ENCODE data around the gene HACD2. TPM values are rescaled to one million over a fixed set of nuclear protein-coding genes. Genes with fewer than 3 reads are reported as not detected.

The HACD2 gene
- total RNA-seq, 1 experiment from 2014 or later, result 43.8 TPM

DNA sequence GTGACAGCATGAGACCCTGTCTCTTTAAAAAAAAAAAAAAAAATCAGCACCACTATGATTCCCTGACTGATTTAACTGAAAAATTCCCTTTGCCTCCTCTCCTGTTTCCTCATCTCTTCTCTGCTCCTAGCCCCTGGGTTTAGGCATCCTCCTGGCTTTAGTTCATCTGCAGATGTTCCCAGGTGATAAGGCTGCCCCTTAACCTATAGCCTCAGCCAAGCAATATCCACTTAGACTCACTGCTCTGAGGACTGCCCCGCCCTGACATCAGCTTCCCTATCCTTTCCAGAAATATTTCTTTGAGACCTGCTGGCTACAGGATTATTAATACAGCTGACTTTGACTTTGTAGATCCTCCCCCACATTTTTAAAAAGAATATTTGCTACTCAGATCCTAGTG lies 39.4 kb upstream of the HACD2 start:
- no peak overlapping the region for H2AFZ ChIP-seq (ENCODE audit: low read length)
- CTCF ChIA-PET, result no interaction called here
- no peaks in the 10 kb centered on the region for H3K9me2 ChIP-seq (replicated peaks; ENCODE audit: low read length)

DNA sequence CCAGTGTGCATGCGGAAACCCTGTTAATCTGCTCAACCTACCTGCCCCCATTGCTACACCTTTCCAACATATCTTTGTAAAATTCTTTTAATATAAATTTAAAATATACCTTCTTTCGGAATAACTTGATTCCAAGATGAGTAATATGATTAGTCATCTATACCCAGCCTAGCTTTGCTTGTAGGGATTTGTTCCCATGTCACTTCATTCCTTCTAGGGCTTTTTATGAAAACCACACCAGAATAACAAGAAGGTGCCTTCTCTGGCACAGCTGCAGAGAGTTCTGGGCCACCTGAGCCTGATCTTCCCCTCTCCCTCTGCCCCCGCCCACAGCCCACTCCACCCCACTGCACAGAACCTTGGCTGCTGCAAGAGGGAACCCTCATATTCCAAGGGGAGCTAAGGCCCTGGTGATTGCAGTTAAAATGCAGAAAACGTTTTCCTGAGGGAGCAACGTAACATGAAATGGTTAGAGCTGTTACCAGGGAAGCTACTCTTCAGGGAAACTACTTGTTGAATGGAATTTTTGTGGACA lies 38.6 kb upstream of the HACD2 start:
- H4K20me1 ChIP-seq (ENCODE audit: low read length), result no peaks in the 10 kb centered on the region
- no peak overlapping the region for H3K4me3 ChIP-seq (ENCODE audit: low read length)
- H3K79me2 ChIP-seq (ENCODE audit: low read length), result no peaks in the 10 kb centered on the region
- DNase-seq (peak; percentile 87), ATAC-seq (peak; percentile 74)
- H3K9ac ChIP-seq (ENCODE audit: low read length), result no peak overlapping the region
- H3K9me2 ChIP-seq (replicated peaks; ENCODE audit: low read length), result no peaks in the 10 kb centered on the region
- H3K27me3 ChIP-seq (ENCODE audit: low read length), result no peaks in the 10 kb centered on the region
- H3F3A ChIP-seq (ENCODE audit: low read length, unreplicated experiment), result no peaks in the 10 kb centered on the region
- peaks cover 39% of the 10 kb centered on the region for H3K4me1 ChIP-seq (ENCODE audit: insufficient read depth, low read length)
- no peak for TF ChIP-seq EZH2 (IDR thresholded peaks at IDR 0.05; ENCODE audit: low read length, unreplicated experiment)
- TF ChIP-seq, protein P1, sequence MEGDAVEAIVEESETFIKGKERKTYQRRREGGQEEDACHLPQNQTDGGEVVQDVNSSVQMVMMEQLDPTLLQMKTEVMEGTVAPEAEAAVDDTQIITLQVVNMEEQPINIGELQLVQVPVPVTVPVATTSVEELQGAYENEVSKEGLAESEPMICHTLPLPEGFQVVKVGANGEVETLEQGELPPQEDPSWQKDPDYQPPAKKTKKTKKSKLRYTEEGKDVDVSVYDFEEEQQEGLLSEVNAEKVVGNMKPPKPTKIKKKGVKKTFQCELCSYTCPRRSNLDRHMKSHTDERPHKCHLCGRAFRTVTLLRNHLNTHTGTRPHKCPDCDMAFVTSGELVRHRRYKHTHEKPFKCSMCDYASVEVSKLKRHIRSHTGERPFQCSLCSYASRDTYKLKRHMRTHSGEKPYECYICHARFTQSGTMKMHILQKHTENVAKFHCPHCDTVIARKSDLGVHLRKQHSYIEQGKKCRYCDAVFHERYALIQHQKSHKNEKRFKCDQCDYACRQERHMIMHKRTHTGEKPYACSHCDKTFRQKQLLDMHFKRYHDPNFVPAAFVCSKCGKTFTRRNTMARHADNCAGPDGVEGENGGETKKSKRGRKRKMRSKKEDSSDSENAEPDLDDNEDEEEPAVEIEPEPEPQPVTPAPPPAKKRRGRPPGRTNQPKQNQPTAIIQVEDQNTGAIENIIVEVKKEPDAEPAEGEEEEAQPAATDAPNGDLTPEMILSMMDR (conservative IDR thresholded peaks at IDR 0.05; ENCODE audit: low read depth, low read length), result no peak
- no peak for TF ChIP-seq EZH2phosphoT487 (IDR thresholded peaks at IDR 0.05; ENCODE audit: borderline replicate concordance, low read length)
- peak overlapping the region; percentile 60 for H3K4me2 ChIP-seq (ENCODE audit: low read length)
- ChIA-PET CTCF (interaction anchor here (0.5 to 1.1 kb wide), 2 partner anchors 19 to 409 kb away, joined by 3 to 6 read pairs; no protein-coding TSS in a partner anchor), POLR2A (ENCODE audit: unreplicated experiment) (interaction anchor here (0.6 kb wide), 1 partner anchor 28 kb away, joined by 6 read pairs; no protein-coding TSS in a partner anchor)
- intact Hi-C loops (cut with micrococcal nuclease), result loop anchor here (1.0 to 2.0 kb wide), 2 partner anchors 18 to 39 kb away; partner anchors contain the start of gene HACD2
- peak overlapping the region; percentile 68 for H3K27ac ChIP-seq (ENCODE audit: low read length)
- no peak overlapping the region for H2AFZ ChIP-seq (ENCODE audit: low read length)
- H3K36me3 ChIP-seq (ENCODE audit: low read depth, low read length), result no peaks in the 10 kb centered on the region
- H3K9me3 ChIP-seq (ENCODE audit: low read length), result no peaks in the 10 kb centered on the region
- no TSS peak for BruUV-seq (replicated peaks)

More for the DNA sequence above, 39.4 kb upstream of the HACD2 start:
- Histone ChIP-seq H3K9ac (ENCODE audit: low read length) (no peak overlapping the region), H3K4me2 (ENCODE audit: low read length) (peak overlapping the region; percentile 60), H3K4me3 (ENCODE audit: low read length) (no peak overlapping the region), H3K27me3 (ENCODE audit: low read length) (no peaks in the 10 kb centered on the region), H3K9me3 (ENCODE audit: low read length) (no peaks in the 10 kb centered on the region), H3K27ac (ENCODE audit: low read length) (peak overlapping the region; percentile 68; the same call in 1 of the 2 replicates), H3K36me3 (ENCODE audit: low read depth, low read length) (no peaks in the 10 kb centered on the region), H3K79me2 (ENCODE audit: low read length) (no peaks in the 10 kb centered on the region), H3K4me1 (ENCODE audit: insufficient read depth, low read length) (peaks cover 30% of the 10 kb centered on the region), H4K20me1 (ENCODE audit: low read length) (no peaks in the 10 kb centered on the region), H3F3A (ENCODE audit: low read length, unreplicated experiment) (no peaks in the 10 kb centered on the region)
- ATAC-seq (no peak), DNase-seq (peak; percentile 36)
- TF ChIP-seq, protein P1 (conservative IDR thresholded peaks at IDR 0.05; ENCODE audit: low read depth, low read length), result no peak
- TF ChIP-seq EZH2phosphoT487 (IDR thresholded peaks at IDR 0.05; ENCODE audit: borderline replicate concordance, low read length) (no peak), EZH2 (IDR thresholded peaks at IDR 0.05; ENCODE audit: low read length, unreplicated experiment) (no peak)
- intact Hi-C loops (cut with micrococcal nuclease), result no loop called here
- no TSS peak for BruUV-seq (replicated peaks)
- POLR2A ChIA-PET (ENCODE audit: unreplicated experiment), result interaction anchor here (0.6 kb wide), 1 partner anchor 89 kb away, joined by 3 read pairs; no protein-coding TSS in a partner anchor

DNA sequence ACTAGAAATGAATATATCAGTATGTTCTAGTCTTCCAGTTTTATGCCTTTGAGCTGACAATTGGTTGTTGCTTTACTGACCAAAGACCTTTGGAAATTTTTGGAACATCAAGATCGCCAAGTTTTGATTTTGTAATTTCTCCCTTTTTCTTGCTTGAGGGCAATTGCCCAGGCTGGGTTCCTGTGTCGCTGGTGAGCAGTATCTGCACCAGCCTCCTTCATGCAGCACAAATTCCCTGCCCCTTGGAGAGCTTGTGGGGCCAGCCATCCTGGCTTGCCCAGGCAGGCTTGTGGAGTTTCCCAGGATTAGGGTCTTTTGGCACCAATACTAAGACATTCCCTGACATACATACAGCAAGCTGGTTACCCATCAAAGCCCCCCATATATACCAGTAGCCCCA lies 37.9 kb upstream of the HACD2 start:
- Histone ChIP-seq H3K9ac (ENCODE audit: low read length) (no peak overlapping the region), H3K4me3 (ENCODE audit: low read length) (no peak overlapping the region), H2AFZ (ENCODE audit: low read length) (no peak overlapping the region), H3K9me2 (replicated peaks; ENCODE audit: low read length) (no peaks in the 10 kb centered on the region), H3K27ac (ENCODE audit: low read length) (peak overlapping the region; percentile 54), H3K79me2 (ENCODE audit: low read length) (no peaks in the 10 kb centered on the region), H3K4me2 (ENCODE audit: low read length) (peak overlapping the region; percentile 54), H3F3A (ENCODE audit: low read length, unreplicated experiment) (no peaks in the 10 kb centered on the region), H3K4me1 (ENCODE audit: insufficient read depth, low read length) (peaks cover 46% of the 10 kb centered on the region), H4K20me1 (ENCODE audit: low read length) (no peaks in the 10 kb centered on the region), H3K27me3 (ENCODE audit: low read length) (no peaks in the 10 kb centered on the region), H3K9me3 (ENCODE audit: low read length) (no peaks in the 10 kb centered on the region), H3K36me3 (ENCODE audit: low read depth, low read length) (no peaks in the 10 kb centered on the region)
- DNase-seq, result no peak
- CTCF ChIA-PET, result interaction anchor here (0.5 to 1.1 kb wide), 2 partner anchors 20 to 410 kb away, joined by 3 to 6 read pairs; no protein-coding TSS in a partner anchor
- POLR2A ChIA-PET (ENCODE audit: unreplicated experiment), result interaction anchor here (0.6 kb wide), 1 partner anchor 27 kb away, joined by 6 read pairs; no protein-coding TSS in a partner anchor
- no peak for TF ChIP-seq EZH2phosphoT487 (IDR thresholded peaks at IDR 0.05; ENCODE audit: borderline replicate concordance, low read length)
- TF ChIP-seq EZH2 (IDR thresholded peaks at IDR 0.05; ENCODE audit: low read length, unreplicated experiment), result no peak
- TF ChIP-seq, protein P1 (conservative IDR thresholded peaks at IDR 0.05; ENCODE audit: low read depth, low read length), result no peak
- ATAC-seq, result no peak
- intact Hi-C loops (cut with micrococcal nuclease), result loop anchor here (1.0 to 2.0 kb wide), 2 partner anchors 17 to 38 kb away; partner anchors contain the start of gene HACD2
- no TSS peak for BruUV-seq (replicated peaks)
